ENCODE results near the gene CCDC187. TPM values are rescaled to one million over a fixed set of nuclear protein-coding genes. Genes with fewer than 3 reads are reported as not detected.

CCDC187 gene
- total and polyA plus RNA-seq, 10 donors: 0.03 to 0.20 (median 0.11) TPM; not detected in 2

DNA sequence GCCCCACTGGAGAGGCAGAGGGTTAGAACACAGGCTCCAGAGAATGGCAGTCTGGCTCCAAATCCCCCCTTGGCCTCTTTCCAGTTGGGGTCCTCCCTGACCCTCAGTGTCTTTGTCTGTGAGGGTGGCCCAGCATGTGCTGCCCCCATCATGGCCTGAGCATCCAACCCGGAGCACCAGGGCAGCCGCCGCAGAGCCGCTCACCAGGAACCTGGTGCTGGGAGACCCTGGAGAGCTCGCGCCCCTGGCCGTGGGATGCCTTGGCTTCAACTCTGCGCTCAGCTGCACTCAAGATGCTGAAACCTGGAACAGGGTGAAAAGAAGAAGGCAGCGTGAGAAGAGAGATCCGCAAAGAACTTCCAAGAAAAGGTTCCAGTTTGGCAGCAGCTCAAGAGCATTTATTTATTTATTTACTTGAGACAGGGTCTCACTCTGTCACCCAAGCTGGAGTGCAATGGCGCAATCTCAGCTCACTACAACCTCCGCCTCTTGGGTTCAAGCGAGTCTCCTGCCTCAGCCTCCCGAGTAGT lies 3.8 kb downstream of the CCDC187 start:
- peaks cover 0 to 26% (median 9%) of the 10 kb centered on the region in 6 donors for H3K4me1 ChIP-seq
- WGBS, 5 donors: 84 to 92% (median 87%) methylated on average over 13 to 14 of the region's 14 CpGs
- intact Hi-C loops (cut with DNase I; ENCODE audit: low total_unique reads): no loop called here
- H3K27me3 ChIP-seq (replicated peaks in 1 of 7): peaks cover 0 to 23% (median 0%) of the 10 kb centered on the region in 7 donors
- H3K36me3 ChIP-seq: no peaks in the 10 kb centered on the region
- TF ChIP-seq POLR2AphosphoS5 (IDR thresholded peaks at IDR 0.05) (no peak), POLR2A (IDR thresholded peaks at IDR 0.05) (no peak)
- TF ChIP-seq, protein P1, sequence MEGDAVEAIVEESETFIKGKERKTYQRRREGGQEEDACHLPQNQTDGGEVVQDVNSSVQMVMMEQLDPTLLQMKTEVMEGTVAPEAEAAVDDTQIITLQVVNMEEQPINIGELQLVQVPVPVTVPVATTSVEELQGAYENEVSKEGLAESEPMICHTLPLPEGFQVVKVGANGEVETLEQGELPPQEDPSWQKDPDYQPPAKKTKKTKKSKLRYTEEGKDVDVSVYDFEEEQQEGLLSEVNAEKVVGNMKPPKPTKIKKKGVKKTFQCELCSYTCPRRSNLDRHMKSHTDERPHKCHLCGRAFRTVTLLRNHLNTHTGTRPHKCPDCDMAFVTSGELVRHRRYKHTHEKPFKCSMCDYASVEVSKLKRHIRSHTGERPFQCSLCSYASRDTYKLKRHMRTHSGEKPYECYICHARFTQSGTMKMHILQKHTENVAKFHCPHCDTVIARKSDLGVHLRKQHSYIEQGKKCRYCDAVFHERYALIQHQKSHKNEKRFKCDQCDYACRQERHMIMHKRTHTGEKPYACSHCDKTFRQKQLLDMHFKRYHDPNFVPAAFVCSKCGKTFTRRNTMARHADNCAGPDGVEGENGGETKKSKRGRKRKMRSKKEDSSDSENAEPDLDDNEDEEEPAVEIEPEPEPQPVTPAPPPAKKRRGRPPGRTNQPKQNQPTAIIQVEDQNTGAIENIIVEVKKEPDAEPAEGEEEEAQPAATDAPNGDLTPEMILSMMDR (IDR thresholded peaks at IDR 0.05 in 8 of 11, conservative IDR thresholded peaks at IDR 0.05 in 3 of 11): no peak
- H3K9me3 ChIP-seq: no peaks in the 10 kb centered on the region
- H3K4me3 ChIP-seq: no peak overlapping the region
- H3K27ac ChIP-seq: no peak overlapping the region
- no peak for DNase-seq

DNA sequence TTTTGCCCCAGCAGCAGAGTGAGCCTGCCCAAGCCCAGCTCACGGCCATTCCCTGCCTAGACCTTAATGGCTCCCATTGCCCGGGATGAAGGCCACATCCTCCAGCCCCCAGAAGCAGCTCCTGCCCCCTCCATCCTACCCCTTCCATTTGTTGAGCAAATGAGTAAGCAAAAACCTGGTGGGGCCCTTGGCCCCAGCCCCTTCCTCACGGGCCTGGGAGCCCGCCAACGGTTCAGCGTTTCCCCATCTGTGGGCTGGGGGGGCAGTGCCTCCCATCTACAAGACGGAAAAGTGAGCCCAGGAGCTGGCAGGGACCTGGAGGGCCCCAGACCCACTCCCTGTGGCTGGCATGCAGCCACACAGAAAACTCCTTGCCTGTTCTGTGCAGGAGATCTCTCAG lies 4.4 kb downstream of the CCDC187 start:
- no peak for TF ChIP-seq POLR2A (IDR thresholded peaks at IDR 0.05)
- TF ChIP-seq, protein P1 (IDR thresholded peaks at IDR 0.05 in 8 of 11, conservative IDR thresholded peaks at IDR 0.05 in 3 of 11): no peak
- no peak for TF ChIP-seq POLR2AphosphoS5 (IDR thresholded peaks at IDR 0.05)
- peaks cover 0 to 26% (median 9%) of the 10 kb centered on the region in 6 donors for H3K4me1 ChIP-seq
- H3K27me3 ChIP-seq (replicated peaks in 1 of 7): peaks cover 0 to 20% (median 0%) of the 10 kb centered on the region in 7 donors
- H3K27ac ChIP-seq: no peak overlapping the region
- no peak for DNase-seq
- WGBS, 5 donors: 17 to 34% (median 29%) methylated on average over 7 of the region's 7 CpGs
- intact Hi-C loops (cut with DNase I; ENCODE audit: low total_unique reads): no loop called here
- no peaks in the 10 kb centered on the region for H3K36me3 ChIP-seq
- H3K4me3 ChIP-seq: no peak overlapping the region
- no peaks in the 10 kb centered on the region for H3K9me3 ChIP-seq

DNA sequence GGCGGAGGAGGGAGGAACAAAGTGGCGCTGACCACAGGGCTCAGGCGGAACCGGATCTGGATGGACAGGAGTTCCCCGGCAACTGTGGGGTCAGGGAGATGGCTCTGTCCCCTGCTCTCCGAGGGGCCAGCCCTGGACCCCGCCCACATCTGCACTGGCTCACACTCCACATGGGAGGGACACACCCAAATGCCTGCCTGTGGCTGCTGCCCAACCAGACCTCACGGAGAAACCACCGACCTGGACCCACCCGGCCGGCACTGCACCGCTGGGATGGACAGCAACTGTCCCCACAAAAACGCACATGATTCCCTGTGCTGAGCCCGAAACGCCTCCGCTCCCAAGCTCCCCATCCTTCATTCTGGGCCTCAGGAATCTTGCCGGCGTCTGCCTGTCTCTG lies 4.8 kb downstream of the CCDC187 start:
- TF ChIP-seq, protein P1 (IDR thresholded peaks at IDR 0.05 in 8 of 11, conservative IDR thresholded peaks at IDR 0.05 in 3 of 11): no peak
- TF ChIP-seq POLR2A (IDR thresholded peaks at IDR 0.05): no peak
- TF ChIP-seq POLR2AphosphoS5 (IDR thresholded peaks at IDR 0.05): no peak
- Histone ChIP-seq H3K36me3 (no peaks in the 10 kb centered on the region), H3K4me1 (peaks cover 0 to 22% (median 9%) of the 10 kb centered on the region in 6 donors), H3K4me3 (no peak overlapping the region), H3K27ac (no peak overlapping the region), H3K9me3 (no peaks in the 10 kb centered on the region), H3K27me3 (replicated peaks in 1 of 7) (peaks cover 0 to 16% (median 0%) of the 10 kb centered on the region in 7 donors)
- WGBS, 5 donors: 79 to 86% (median 84%) methylated on average over 11 to 18 of the region's 18 CpGs
- intact Hi-C loops (cut with DNase I; ENCODE audit: low total_unique reads): no loop called here
- DNase-seq: no peak

DNA sequence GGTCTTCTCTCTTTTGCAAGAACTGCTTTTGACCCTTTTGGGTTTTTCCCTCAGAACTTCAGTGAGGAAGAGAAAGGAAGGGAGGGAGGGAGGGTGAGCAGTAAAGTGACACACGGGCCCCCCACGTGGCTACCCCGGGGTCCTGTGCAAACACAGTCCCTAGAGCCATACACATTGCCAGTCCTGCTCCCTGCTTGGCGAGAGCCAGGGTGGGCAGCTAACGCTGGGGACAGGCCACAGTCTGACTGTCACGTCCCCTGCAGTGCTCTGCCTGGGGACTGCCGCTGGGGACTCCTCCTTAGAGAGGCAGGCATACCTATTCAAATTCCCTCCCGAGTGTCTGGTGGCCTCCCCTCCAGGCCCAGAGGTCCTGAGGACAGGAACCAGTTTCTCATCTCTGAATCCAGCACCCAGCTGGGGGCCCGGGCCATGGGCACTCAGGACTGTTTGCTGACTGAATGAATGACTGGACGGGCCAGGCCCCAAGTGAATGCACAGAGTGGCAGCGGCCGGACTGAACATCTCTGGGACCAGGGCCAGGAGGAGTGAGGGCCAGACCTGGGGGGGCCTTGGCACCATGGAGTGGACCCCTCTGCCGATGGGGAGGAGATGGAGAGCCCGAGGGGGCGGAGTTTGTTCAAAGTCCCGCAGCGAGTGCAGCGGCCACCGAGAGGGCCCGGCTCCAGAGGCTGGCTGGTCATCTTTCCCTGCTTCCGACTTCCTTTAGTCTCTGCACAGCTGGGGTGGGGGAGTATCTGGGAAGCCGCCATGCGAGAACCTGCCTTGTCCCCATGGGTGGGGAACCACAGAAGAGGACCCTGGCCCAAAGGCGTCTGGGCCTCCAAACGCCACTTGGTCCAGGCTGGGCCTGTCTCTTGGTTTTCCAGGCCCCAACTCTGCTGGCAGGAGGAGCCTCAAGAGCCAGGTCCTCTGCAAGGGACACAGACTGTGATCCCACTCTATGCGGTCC lies 5.8 kb downstream of the CCDC187 start:
- intact Hi-C loops (cut with DNase I; ENCODE audit: low total_unique reads): no loop called here
- DNase-seq: no peak
- 81 to 89% (median 83%) methylated on average over 24 to 26 of the region's 26 CpGs for WGBS, 5 donors

More for the DNA sequence above, 5.8 kb downstream of the CCDC187 start:
- Histone ChIP-seq H3K27me3 (replicated peaks in 1 of 7) (peaks cover 0 to 7% (median 0%) of the 10 kb centered on the region in 7 donors), H3K4me1 (peaks cover 0 to 16% (median 9%) of the 10 kb centered on the region in 6 donors), H3K27ac (no peak overlapping the region), H3K4me3 (no peak overlapping the region), H3K9me3 (no peaks in the 10 kb centered on the region), H3K36me3 (no peaks in the 10 kb centered on the region)
- TF ChIP-seq POLR2AphosphoS5 (IDR thresholded peaks at IDR 0.05) (no peak), POLR2A (IDR thresholded peaks at IDR 0.05) (no peak)
- TF ChIP-seq, protein P1 (IDR thresholded peaks at IDR 0.05 in 8 of 11, conservative IDR thresholded peaks at IDR 0.05 in 3 of 11): no peak

Data from spleen (tissue), 11 donors.